DND-41 (cell line): ENCODE data around the gene C11orf58.

ENCODE experiments used
- ATAC-seq: fragments of 200-7000 bp; cut with Tn5 transposase; 3 replicates; pipeline ENCODE4 v1.9.1; 2021; ENCODE audit warnings: low read depth; ENCODE audit not compliant: insufficient read depth
- DNase-seq: peaks from one replicate; pipeline ENCODE4 v3.0.0-alpha.2; 2020
- H2AFZ ChIP-seq: 2 replicates; pipeline ENCODE4 v1.6.0; 2012; ENCODE audit warnings: low read depth, low read length
- H3K27ac ChIP-seq: 2 replicates; pipeline ENCODE4 v1.5.1; 2012; ENCODE audit warnings: low read length, inconsistent platforms
- H3K27me3 ChIP-seq: fragments of 200-600 bp; sonication (generic); 2 replicates; pipeline ENCODE4 v1.6.0; 2012; ENCODE audit warnings: low read length, mild to moderate bottlenecking, inconsistent platforms; ENCODE audit not compliant: insufficient read depth, poor library complexity
- H3K36me3 ChIP-seq: 2 replicates; pipeline ENCODE4 v1.5.1; 2012; ENCODE audit warnings: low read length, inconsistent platforms; ENCODE audit not compliant: insufficient read depth
- H3K4me1 ChIP-seq: 2 replicates; pipeline ENCODE4 v1.5.1; 2012; ENCODE audit warnings: mild to moderate bottlenecking, low read length; ENCODE audit not compliant: insufficient read depth
- H3K4me2 ChIP-seq: 2 replicates; pipeline ENCODE4 v1.6.0; 2012; ENCODE audit warnings: mild to moderate bottlenecking, moderate library complexity, low read length, inconsistent platforms; ENCODE audit not compliant: insufficient read depth
- H3K4me3 ChIP-seq, 2 experiments: fragments of 200-600 bp in 1 of 2; shearing (Covaris generic) in 1 of 2; 2 replicates each; pipeline ENCODE4 v1.5.1; 2012 to 2016; ENCODE audit warnings: inconsistent platforms in 2 of 2, low read length in 2 of 2, mild to moderate bottlenecking in 2 of 2, low read depth in 1 of 2, moderate library complexity in 1 of 2
- H3K79me2 ChIP-seq: 2 replicates; pipeline ENCODE4 v1.6.0; 2012; ENCODE audit warnings: low read length, inconsistent platforms; ENCODE audit not compliant: insufficient read depth
- H3K9ac ChIP-seq: 2 replicates; pipeline ENCODE4 v1.6.0; 2012; ENCODE audit warnings: low read depth, mild to moderate bottlenecking, inconsistent platforms, low read length, moderate library complexity
- H3K9me3 ChIP-seq: 2 replicates; pipeline ENCODE4 v1.5.1; 2012; ENCODE audit warnings: low read length, moderate library complexity, mild to moderate bottlenecking, inconsistent platforms; ENCODE audit not compliant: insufficient read depth, severe bottlenecking
- H4K20me1 ChIP-seq: 2 replicates; pipeline ENCODE4 v1.6.0; 2012; ENCODE audit warnings: low read length; ENCODE audit not compliant: insufficient read depth
- EZH2 ChIP-seq: IDR thresholded peaks from 3 replicates; pipeline ENCODE4 v1.6.1; 2012; ENCODE audit warnings: borderline replicate concordance, low read depth, mild to moderate bottlenecking, moderate library complexity, low read length, inconsistent platforms; ENCODE audit not compliant: severe bottlenecking
- TF ChIP-seq, protein P1 (sequence below): IDR thresholded peaks from 2 replicates; pipeline ENCODE4 v1.5.1; 2012; ENCODE audit warnings: borderline replicate concordance, low read length, moderate library complexity, mild to moderate bottlenecking; ENCODE audit not compliant: poor library complexity, severe bottlenecking; ENCODE audit errors: extremely low read depth

Gene C11orf58

GRCh38 chr11:16767137-16767536 lies 28.7 kb downstream of the C11orf58 start:
- Histone ChIP-seq H3K9me3 (no peaks in the 10 kb centered on the region), H3K4me2 (no peak overlapping the region), H3K36me3 (no peaks in the 10 kb centered on the region), H3K9ac (no peak overlapping the region), H3K4me1 (no peaks in the 10 kb centered on the region), H4K20me1 (no peaks in the 10 kb centered on the region), H3K79me2 (no peaks in the 10 kb centered on the region), H2AFZ (no peak overlapping the region), H3K27me3 (peaks cover 25% of the 10 kb centered on the region), H3K27ac (no peak overlapping the region), H3K4me3 (no peak overlapping the region)
- DNase-seq: no peak
- no peak for ATAC-seq
- TF ChIP-seq, protein P1, sequence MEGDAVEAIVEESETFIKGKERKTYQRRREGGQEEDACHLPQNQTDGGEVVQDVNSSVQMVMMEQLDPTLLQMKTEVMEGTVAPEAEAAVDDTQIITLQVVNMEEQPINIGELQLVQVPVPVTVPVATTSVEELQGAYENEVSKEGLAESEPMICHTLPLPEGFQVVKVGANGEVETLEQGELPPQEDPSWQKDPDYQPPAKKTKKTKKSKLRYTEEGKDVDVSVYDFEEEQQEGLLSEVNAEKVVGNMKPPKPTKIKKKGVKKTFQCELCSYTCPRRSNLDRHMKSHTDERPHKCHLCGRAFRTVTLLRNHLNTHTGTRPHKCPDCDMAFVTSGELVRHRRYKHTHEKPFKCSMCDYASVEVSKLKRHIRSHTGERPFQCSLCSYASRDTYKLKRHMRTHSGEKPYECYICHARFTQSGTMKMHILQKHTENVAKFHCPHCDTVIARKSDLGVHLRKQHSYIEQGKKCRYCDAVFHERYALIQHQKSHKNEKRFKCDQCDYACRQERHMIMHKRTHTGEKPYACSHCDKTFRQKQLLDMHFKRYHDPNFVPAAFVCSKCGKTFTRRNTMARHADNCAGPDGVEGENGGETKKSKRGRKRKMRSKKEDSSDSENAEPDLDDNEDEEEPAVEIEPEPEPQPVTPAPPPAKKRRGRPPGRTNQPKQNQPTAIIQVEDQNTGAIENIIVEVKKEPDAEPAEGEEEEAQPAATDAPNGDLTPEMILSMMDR: no peak
- no peak for TF ChIP-seq EZH2

DNA sequence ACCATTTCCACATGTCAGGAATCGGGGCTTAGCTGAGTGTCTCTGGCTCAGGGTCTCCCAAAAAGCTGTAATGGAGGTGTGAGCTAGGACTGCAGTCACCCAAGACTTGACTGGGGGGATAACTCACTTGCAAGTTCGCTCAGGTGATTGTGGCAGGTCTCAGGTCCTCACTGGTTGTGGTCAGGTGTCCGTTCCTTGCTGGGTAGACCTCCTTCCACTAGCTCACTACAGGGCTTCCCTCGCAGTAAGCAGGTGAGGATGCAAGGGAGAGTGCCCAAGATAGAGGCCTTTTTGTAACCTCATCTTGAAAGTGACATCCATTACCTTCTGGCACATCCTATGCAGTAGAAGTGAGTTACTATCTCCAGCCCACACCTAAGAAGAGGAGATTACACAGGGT lies 29.5 kb downstream of the C11orf58 start:
- TF ChIP-seq, protein P1: no peak
- TF ChIP-seq EZH2: no peak
- no peak overlapping the region for H3K4me3 ChIP-seq
- no peaks in the 10 kb centered on the region for H3K79me2 ChIP-seq
- H4K20me1 ChIP-seq: no peaks in the 10 kb centered on the region
- ATAC-seq (no peak), DNase-seq (no peak)
- H3K36me3 ChIP-seq: no peaks in the 10 kb centered on the region
- no peak overlapping the region for H3K27ac ChIP-seq
- H3K9me3 ChIP-seq: no peaks in the 10 kb centered on the region
- no peak overlapping the region for H3K9ac ChIP-seq
- H2AFZ ChIP-seq: no peak overlapping the region
- no peaks in the 10 kb centered on the region for H3K4me1 ChIP-seq
- H3K27me3 ChIP-seq: peaks cover 25% of the 10 kb centered on the region
- H3K4me2 ChIP-seq: no peak overlapping the region

GRCh38 chr11:16769386-16769785 lies 30.9 kb downstream of the C11orf58 start:
- Histone ChIP-seq H4K20me1 (no peaks in the 10 kb centered on the region), H3K4me1 (no peaks in the 10 kb centered on the region), H3K4me2 (no peak overlapping the region), H3K9me3 (no peaks in the 10 kb centered on the region), H3K4me3 (no peak overlapping the region), H3K79me2 (no peaks in the 10 kb centered on the region), H3K27ac (no peak overlapping the region), H3K36me3 (no peaks in the 10 kb centered on the region), H2AFZ (no peak overlapping the region), H3K9ac (no peak overlapping the region), H3K27me3 (peaks cover 35% of the 10 kb centered on the region)
- ATAC-seq (no peak), DNase-seq (no peak)
- TF ChIP-seq, protein P1: no peak
- no peak for TF ChIP-seq EZH2

GRCh38 chr11:16770016-16770415 lies 31.6 kb downstream of the C11orf58 start:
- ATAC-seq (no peak), DNase-seq (no peak)
- Histone ChIP-seq H3K4me3 (no peak overlapping the region), H3K9me3 (no peaks in the 10 kb centered on the region), H3K4me1 (no peaks in the 10 kb centered on the region), H3K9ac (no peak overlapping the region), H3K27ac (no peak overlapping the region), H3K79me2 (no peaks in the 10 kb centered on the region), H3K27me3 (peaks cover 35% of the 10 kb centered on the region), H3K4me2 (no peak overlapping the region), H2AFZ (no peak overlapping the region), H3K36me3 (no peaks in the 10 kb centered on the region), H4K20me1 (no peaks in the 10 kb centered on the region)
- TF ChIP-seq EZH2: no peak
- TF ChIP-seq, protein P1: no peak
